GM18861 (cell line): Measurements from ENCODE around the gene SYNGR1.

Experiments used
- ATAC-seq: cut with Tn5 transposase; IDR thresholded peaks from one replicate; pipeline ENCODE4 v1.9.1; 2021; ENCODE audit not compliant: unreplicated experiment

Gene SYNGR1

DNA sequence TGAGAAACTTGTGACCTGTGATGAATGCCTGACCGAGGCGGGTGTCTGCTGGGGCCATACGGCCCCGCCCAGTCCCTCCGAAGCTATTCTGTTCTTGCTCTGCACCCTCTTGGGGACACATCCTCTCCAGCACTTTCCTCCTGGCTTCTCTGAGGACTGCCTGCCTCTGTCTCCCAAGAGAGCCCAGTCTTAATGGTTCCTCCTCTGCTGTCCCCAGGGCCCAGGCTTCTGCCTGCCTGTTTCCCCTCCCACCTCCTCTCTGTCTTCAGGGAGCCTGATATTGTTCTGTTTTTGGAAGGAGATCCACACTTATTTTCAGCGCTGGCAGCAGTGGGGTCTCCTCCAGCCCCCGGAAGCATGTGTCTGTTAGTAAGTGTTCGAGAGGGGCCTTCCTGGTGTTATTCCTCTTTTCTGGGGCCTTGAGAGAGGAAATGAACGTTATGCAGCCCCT lies 18.7 kb downstream of the SYNGR1 start:
- no peak for ATAC-seq

DNA sequence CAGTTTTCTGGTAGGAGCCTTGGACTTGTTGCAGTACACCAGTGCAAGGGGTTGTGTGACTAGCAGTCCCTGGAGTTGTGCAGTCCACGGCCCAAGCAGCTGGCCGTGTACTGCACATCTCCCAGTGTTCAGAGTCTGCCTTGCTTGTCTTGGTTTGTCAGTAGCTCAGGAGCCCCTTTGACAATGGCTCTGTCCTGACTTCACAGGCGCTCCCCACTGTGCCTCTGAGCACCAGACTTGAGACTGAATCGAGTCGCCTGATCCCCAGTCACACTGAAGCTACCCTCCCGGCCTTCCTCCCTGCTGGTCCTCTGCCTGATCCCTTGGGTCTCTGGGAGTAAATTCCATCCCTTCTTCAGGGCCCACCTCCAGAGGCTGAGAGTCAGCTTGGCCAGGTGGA lies 19.4 kb downstream of the SYNGR1 start:
- no peak for ATAC-seq

DNA sequence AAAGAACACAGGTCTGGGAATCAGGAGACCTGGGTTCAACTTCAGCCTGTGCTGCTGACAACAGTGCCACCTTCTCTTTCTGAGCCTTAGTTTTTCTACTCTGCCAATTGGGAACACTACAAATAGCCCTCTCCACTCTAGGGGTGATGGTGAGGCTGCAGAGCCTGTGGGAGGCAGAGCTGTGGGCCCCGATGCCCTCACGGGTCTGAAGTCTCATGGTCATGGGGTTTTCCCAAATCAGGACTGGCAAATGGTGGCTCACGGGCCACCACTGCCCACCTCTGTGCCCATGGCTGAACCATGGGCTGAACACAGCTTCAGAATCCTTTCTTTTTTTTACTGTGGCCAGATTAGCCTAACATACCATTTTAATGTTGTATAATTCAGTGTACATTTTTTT lies 19.8 kb downstream of the SYNGR1 start:
- no peak for ATAC-seq

DNA sequence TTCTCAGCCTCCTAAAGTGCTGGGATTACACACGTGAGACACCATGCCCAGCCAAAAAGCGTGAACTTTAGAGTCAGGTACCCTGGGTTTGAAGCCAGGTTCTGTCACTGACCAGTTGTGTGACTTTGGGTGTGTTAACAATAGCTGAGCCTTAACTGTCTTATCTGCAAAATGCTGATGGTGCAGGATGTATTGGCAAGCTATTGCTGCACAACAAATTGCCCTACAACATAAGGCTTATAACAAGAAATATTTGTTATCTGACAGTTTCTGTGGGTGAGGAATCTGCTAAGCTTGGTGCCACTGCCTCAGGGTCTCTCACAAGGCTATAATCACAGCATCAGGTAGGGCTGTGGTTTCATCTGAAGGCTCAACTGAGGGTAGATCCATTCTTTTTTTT lies 21.9 kb downstream of the SYNGR1 start:
- no peak for ATAC-seq

DNA sequence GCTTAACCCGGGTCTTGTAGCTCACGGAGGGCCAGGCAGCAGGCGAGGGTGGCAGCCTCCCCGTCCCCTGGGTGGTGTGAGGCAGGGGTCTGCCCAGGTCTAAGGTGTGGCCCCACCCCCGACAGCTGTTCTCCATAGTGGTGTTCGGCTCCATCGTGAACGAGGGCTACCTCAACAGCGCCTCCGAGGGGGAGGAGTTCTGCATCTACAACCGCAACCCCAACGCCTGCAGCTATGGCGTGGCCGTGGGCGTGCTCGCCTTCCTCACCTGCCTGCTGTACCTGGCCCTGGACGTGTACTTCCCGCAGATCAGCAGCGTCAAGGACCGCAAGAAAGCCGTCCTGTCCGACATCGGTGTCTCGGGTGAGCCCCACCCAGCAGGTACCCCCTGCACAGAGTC lies 24.4 kb downstream of the SYNGR1 start:
- ATAC-seq = no peak

DNA sequence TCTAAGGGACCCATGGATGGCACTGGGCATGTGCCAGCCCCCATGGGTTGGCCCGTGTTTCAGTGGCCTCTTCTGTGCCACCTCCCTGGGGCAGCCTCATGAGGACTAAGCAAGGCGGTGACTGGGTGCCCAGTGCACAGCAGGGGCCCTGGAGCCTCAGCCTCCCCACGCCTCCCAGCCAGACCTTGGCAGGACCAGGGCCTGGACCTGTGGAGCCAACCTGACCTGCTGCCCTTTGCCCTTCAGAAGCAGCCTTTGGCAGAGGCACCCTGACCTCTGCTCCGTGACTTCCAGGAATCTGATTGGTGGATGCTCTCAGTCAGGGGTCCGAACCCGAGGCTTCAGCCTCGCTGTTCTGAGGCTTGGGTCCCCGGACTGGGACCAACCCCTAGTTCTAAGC lies 25.0 kb downstream of the SYNGR1 start:
- ATAC-seq = no peak

DNA sequence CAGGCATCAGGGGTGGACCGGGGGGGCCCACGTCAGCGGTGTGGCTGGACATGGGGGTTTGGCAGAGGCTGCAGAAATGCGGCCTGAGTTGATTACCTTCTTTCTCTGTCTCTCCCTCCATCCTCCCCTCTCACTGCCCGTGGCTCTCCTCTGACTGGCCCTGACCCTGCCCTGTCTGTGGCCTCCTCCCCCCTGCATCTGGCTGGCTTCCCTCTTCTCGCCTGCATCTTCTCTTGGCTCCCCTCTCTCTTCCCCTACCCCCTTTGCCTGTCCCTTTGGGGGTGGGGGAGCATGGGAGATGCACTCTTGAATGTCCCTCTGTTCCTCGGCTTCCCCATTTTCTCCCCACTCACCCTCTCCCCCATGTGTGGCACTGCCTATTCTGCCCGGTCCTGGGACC lies 25.9 kb downstream of the SYNGR1 start:
- ATAC-seq = no peak

DNA sequence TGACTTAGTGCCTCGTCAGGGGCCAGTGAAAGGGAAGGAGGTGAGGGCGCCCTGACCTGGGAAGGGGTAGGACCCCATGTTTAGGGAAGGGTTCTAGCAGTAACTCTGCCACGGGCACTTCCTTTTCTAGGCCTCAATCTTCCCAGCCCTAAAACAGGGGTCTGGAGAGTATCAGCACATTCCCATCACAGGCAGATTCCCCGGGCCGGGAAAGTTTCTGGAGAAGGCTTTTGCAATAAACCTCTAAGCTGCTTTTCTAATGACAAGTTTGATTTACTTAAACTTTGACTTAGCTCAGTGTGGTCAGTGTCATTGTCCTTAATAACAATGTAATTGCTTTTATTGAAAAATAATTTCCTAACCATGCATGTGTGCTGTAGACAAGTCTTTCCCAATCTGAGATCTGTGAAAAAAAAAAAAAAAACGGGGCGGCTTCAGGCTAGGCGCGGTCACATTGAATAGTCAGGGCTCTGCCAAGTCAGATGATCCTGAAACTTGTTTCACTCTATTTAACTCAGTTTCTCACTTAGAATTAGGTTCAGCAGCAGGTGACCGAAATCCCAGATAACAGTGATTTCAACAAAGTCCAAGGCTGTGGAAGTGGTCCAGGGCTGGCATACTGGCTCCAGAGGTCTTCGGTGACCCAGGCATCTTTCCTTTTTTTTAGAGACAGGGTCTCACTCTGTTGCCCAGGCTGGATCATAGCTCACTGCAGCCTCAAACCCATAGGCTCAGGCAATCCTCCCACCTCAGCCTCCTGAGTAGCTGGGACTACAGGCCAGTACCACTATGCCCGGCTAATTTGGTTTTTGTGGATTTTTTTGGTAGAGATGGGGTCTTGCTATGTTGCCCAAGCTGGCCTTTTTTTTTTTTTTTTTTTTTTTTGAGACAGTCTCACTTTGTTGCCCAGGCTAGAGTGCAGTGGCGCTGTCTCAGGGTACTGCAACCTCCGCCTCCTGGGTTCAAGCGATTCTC lies 30.3 kb downstream of the SYNGR1 start:
- no peak for ATAC-seq

DNA sequence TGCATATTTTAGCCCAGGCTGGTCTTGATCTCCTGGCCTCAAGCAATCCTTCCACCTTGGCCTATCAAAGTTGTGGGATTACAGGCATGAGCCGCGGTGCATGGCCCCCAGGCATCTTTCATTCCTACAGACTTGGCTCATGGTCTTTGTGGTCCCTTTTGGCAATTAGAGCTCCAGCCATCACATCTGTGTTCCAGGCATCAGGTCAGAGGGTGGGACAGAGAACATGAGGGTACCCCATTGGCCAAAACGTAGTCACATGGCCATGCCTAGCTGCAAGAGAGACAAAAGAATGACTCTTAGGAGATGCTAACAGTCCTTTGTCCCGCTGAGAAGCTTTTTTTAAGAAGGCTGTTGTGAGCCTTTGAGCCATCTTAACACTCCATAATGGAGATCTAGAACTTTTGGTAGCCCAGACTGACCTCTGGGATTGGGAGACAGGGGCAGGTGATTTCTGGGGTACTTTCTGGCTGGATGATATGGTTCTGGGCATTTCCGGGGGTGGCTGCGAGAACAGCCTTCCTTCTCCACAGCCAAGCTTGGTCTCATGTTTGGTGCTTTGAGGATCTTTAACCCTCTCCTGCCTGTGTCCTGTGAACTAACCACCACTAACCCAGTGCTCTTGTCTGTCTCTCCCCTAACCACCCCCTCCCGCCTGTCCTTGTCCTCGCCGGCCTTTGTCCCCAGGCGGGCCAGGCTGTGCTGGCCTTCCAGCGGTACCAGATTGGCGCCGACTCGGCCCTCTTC lies 31.4 kb downstream of the SYNGR1 start:
- ATAC-seq = no peak

DNA sequence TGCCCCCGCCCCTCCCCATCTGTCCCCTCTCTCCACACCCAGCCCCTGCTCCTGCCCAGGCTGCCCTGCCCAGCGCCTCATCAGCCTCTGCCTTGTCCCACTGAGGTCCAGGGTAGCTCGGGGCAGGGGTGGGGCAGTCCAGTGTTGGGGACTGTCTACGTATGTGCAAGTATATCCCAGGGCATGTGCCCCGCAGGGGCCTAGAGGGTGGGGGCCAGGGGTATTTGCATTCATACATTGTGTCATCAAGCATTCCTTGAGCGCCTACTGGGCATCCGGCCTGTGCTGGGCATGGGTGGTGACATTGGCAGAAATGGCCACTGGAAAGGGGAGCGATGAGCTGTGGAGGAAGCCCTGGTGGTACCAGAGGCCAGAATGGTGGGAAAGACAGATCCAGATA lies 32.1 kb downstream of the SYNGR1 start:
- no peak for ATAC-seq

DNA sequence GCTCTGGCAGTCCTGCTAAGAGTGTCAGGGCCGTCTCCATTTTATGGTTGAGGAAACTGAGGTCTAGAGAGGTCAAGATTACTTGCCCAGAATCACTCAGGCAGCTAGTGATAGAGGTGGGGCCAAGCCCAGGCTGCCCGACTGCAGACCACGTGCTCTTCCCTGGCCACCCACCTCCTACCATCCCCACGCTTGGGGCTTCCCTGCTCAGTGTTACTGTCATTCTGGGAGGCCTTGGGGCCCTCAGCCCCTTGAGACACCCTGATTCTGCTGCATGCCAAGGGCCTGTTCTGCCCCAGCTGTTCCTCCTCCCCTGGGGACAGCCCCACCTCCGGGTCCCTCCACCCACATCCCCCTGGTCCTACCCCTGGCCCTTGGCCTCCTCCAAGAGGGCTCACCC lies 32.6 kb downstream of the SYNGR1 start:
- no peak for ATAC-seq

DNA sequence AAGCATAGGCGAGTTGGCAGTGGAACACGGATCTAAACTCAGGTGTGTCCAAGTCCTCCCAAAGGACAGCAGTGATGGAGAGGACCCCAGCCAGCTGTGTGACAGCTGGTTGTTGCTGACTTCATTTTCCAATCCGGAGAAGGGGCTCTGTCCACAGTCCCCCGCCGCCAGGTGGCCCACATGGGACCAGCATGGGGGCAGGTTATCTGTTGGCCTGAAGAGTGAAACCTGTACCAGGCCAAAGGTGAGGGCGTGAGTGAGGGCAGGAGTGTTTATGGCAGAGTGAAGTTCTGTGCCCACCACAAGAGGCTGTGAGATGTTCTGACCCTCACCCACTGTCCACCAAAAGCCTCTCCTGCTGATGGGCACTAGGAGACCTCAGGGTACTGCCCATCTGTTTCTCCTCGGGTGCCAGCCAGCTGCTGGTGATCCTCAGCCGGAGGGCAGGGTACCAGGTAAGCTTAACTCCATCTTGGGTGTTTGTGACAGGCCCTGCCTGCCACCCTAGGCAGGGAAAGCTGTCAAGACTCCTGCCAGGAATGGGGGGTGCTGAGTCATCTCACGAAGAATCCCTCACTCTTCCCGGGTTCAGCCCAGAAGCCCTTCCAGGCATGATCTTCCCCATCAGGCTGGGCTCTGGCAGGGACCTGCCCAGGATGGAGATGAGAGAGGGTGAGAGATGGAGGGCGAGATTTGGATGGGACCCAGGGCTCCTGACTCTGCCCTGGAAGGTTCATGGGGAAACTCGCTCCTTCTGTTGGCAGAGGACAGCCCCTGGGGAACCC lies 34.2 kb downstream of the SYNGR1 start:
- ATAC-seq = no peak

DNA sequence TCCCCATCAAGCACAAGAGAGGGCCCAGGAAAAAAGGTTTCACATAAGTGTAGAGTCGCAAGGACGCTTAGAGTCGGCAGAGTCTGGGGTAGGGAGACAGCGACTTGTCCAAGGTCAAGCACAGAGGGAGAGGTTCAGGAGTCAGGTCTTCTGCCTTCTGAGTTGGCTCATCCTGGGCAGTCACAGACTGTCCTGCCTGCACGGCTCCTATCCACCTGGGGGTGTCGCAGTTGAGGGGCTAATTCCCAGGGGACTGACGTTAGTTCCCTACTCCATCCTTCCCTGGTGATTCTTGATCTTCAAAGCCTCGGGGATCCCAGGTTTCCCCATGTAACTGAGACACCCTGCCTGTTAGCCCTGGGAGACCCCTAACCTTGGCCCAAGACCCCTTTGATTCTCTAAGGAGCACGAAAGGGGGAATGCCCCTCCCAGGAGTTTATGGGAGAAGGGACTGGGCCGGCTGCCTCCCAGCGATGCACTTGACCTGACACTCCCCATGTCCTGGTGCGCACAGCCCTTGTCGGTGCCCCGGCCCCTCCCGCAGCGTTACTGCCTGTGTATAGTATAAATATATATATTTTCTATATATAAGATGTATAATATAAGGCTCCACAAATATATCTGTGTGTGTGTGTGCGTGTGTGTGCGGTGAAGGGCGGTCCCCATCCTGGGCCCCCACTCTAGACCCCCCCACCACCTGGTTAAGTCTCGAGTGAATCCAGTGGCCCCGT lies 35.1 kb downstream of the SYNGR1 start:
- no peak for ATAC-seq

DNA sequence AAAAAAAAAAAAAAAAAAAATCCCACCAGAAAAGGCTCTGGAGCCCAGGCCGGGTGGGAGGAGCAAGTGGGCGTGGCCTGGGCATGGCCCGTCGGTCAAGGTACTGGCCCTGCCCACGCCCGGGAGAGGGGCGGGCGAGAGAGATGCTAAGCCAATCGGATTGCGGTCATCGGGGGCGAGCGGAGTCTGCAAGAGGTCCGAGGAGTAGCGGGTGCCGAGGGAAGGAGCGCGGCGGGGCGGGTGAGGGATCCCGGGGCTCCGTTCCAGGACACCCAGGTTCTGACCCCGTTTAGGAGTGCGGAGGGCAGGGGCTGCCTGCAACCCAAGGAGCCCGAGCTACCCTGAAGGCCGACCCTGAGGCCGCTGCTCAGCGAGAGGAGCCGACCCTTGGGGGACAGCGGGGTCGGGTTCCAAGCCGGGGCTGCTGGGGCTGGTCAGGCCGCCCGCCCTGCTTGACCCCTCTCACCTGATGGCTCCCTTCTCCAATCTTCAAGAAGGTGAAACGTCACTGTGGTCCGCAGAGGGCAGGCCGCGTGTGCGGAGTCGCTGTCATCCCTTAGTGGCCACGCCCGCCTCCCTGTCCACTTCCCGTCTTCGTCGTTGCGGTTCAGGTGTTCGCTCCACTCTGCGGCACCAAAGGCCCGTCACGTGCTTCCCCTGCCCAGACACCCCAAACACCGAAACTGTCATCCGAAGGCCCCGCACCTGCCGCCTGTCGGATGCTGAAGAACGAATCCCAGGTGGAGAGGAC lies 38.6 kb downstream of the SYNGR1 start:
- no peak for ATAC-seq

DNA sequence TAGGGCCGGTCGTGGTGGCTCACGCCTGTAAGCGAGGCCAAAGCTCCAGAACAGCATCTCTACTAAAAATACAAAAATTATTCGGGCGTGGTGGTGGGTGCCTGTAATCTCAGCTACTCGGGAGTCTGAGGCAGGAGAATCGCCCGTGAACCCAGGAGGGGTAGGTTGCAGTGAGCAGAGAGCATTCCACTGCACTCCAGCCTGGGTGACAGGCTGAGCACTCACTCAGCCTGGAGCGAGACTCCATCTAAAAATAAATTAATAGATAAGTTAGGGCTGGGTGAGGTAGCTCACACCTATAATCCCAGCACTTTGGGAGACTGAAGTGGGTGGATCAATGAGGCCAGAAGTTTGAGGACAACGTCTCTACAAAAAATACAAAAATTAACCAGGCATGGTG lies 39.6 kb downstream of the SYNGR1 start:
- no peak for ATAC-seq

DNA sequence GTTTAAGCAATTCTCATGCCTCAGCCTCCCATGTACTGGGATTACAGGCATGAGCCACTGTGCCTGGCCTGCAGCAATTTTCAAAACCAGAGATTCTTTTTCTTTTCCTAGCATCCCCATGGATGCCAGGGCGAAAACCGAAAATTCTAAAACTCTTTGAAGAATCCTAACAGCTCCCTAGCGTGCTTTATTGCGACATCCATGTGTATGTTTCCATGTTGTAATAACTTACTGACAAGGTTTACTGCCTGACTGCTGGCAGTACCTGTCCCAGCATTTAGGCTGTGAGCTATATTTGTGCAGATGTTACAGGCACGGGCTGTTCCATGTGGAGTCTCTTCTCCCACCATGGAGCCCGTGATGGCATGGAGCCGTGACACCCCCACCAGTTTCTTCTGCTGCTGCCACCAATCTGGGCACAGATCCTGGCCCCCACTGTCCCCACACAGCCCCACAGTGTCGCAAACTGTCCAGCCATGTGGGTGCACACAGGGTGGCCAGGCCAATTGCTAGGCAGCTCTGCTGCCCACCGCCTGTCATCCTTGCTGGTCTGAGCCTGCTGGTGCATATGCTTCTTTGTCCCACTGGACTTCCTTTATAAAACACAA lies 42.7 kb downstream of the SYNGR1 start:
- no peak for ATAC-seq

DNA sequence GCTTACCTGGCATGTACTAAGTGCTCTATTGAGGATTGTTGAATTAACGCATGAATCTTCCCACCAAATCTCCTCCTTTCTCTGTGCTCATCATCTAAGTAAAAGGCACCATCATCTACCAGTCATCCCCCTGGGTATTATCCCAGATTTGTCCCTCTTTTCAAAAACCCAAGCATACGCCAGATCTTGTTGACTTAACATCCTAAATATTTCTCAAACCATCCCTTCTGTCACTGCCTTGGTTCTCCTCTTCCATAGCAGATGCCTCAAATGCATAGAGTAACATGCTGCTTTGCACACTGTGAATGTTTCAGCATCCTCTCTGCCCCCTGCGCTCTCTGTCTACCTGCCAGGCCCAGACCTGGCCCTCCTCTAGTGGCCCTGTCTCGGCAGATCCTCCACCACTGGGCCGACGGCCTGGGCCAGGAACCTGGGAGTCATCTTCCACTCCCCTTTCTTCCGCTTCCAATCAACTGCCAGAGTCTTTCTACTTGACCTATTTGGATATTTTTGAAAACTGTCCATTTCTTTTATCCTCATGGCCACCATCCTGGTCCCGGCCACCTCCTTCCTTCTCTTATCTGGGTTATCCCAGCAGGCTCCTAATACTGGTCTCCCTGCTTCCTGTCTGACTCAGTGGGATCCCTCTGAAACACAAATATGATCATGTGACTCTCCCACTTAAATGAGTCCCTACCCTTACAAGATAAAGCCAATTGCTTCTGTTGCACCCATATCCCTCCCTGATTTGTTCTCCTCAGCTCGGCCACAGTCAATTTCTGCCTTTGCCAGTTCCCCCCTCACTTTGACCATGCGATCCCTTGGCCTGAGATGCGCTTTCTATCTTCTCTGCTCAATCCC lies 46.4 kb downstream of the SYNGR1 start:
- no peak for ATAC-seq

DNA sequence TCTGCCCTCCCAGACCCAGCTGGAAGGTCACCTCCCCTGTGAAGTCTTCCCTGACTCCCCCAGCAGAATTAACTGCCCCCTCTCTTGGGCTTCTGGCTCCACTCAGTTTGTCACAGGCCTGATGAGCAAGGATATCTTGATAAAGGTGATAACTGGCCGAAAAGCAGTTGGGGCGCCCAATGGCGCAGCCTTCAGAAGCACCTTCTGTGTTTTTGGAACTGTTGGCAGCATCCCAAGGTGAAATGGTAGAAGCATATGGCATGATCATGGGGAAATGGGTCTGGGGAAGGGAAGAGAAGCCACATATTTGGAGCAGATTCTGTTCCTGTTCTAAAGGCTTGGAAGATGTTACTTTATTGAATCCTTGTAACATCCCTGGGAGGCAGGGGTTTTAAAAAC lies 47.0 kb downstream of the SYNGR1 start:
- ATAC-seq = no peak

DNA sequence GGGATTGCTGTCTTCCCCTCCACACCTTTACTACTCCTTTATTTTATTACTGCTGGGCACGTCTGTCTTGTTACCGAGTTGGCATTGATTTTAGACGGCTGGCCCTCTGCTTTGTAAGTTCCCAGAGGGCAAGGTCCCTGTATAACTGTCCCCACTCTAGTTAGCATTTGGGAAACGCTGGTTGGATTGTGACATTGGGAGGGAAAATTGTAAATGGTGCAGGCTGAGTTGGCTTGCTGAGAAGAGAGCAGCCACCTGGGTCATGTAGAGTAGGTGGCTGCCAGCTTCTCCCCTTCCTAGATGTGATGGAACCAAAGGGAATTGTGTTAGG lies 51.5 kb downstream of the SYNGR1 start:
- no peak for ATAC-seq
